Type B pancreatic cell (in vitro differentiated cells): ENCODE data around the gene TMPRSS4. TPM values are rescaled to one million over a fixed set of nuclear protein-coding genes. Genes with fewer than 3 reads are reported as not detected.

Experiments used
- DNase-seq: peaks from one replicate; pipeline ENCODE4 v3.0.0; 2021; ENCODE audit warnings: mixed read lengths; ENCODE audit not compliant: unreplicated experiment; ENCODE audit errors: extremely low spot score
- H3K27ac Mint-ChIP-seq: 2 replicates; pipeline ENCODE4 v1.8.0; 2021; ENCODE audit warnings: mild to moderate bottlenecking, mixed read lengths
- H3K27me3 Mint-ChIP-seq: 2 replicates; pipeline ENCODE4 v1.8.0; 2021; ENCODE audit warnings: mixed read lengths
- H3K36me3 Mint-ChIP-seq: 2 replicates; pipeline ENCODE4 v1.8.0; 2021; ENCODE audit warnings: mixed read lengths
- H3K4me1 Mint-ChIP-seq: one replicate; pipeline ENCODE4 v1.8.0; 2021; ENCODE audit warnings: mixed read lengths; ENCODE audit not compliant: unreplicated experiment
- H3K4me3 Mint-ChIP-seq: 2 replicates; pipeline ENCODE4 v1.8.0; 2021; ENCODE audit warnings: mild to moderate bottlenecking, mixed read lengths
- H3K9me3 Mint-ChIP-seq: 2 replicates; pipeline ENCODE4 v1.8.0; 2021; ENCODE audit warnings: mixed read lengths
- total RNA-seq: library from RNA; stranded (reverse); gene quantifications from 2 replicates; pipeline ENCODE4 v1.2.1, GENCODE V29; 2021; ENCODE audit warnings: low replicate concordance
- TF ChIP-seq, protein P1 (sequence below): fragments of 200-600 bp; sonication (generic); conservative IDR thresholded peaks from 2 replicates; pipeline ENCODE4 v1.5.0; 2021; ENCODE audit warnings: antibody characterized with exemption, mild to moderate bottlenecking

Gene TMPRSS4
- total RNA-seq, 1 donor from 2014 or later: 33.8 TPM

DNA sequence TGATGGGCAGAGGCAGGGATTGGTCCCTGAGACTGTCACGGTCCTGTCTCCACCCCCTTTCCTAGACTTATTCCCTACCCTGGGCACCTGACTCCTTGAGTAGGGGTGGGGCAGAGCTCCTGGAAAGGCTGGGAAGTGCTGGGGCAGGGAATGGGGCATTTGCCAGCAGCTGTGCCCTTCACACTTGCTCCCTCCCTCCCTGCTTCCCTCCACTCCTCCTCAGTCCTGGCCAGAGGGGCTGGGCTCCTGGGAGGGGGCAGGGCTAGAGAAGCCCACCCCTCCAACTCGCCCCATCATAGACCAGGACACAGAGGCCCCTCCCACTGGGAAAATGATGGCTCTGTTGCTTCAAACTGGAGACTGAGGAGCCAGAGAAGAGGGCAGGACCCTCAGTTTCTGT lies 88.0 kb downstream of the TMPRSS4 start:
- DNase-seq: no peak
- H3K27me3 Mint-ChIP-seq: peaks cover 74% of the 10 kb centered on the region
- TF ChIP-seq, protein P1, sequence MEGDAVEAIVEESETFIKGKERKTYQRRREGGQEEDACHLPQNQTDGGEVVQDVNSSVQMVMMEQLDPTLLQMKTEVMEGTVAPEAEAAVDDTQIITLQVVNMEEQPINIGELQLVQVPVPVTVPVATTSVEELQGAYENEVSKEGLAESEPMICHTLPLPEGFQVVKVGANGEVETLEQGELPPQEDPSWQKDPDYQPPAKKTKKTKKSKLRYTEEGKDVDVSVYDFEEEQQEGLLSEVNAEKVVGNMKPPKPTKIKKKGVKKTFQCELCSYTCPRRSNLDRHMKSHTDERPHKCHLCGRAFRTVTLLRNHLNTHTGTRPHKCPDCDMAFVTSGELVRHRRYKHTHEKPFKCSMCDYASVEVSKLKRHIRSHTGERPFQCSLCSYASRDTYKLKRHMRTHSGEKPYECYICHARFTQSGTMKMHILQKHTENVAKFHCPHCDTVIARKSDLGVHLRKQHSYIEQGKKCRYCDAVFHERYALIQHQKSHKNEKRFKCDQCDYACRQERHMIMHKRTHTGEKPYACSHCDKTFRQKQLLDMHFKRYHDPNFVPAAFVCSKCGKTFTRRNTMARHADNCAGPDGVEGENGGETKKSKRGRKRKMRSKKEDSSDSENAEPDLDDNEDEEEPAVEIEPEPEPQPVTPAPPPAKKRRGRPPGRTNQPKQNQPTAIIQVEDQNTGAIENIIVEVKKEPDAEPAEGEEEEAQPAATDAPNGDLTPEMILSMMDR: no peak
- no peaks in the 10 kb centered on the region for H3K4me1 Mint-ChIP-seq
- no peak overlapping the region for H3K27ac Mint-ChIP-seq
- no peaks in the 10 kb centered on the region for H3K9me3 Mint-ChIP-seq
- no peaks in the 10 kb centered on the region for H3K36me3 Mint-ChIP-seq
- no peak overlapping the region for H3K4me3 Mint-ChIP-seq

DNA sequence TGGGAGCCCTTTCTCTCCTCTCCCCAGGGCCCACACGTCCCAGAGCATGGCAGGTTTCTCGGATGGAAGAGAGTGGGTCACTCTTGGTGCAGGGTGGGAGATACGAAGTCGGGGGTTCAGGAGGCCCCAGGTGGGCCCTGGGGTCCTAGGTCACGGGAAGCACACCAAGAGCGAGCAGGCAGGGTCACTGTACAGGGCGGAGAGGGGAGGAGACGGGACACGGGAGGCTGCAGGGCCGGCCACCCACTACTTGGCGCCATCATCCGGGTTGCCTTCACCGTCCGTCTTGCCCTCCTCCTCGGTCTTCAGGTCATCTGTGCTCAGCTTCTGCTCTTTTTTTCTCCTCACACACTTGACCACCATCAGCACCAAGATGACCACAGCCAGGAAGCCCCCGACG lies 89.8 kb downstream of the TMPRSS4 start:
- no peak overlapping the region for H3K4me3 Mint-ChIP-seq
- DNase-seq: no peak
- TF ChIP-seq, protein P1: no peak
- H3K9me3 Mint-ChIP-seq: no peaks in the 10 kb centered on the region
- no peak overlapping the region for H3K27ac Mint-ChIP-seq
- H3K36me3 Mint-ChIP-seq: no peaks in the 10 kb centered on the region
- H3K27me3 Mint-ChIP-seq: peaks cover 76% of the 10 kb centered on the region
- H3K4me1 Mint-ChIP-seq: no peaks in the 10 kb centered on the region

GRCh38 chr11:118167253-118167652 lies 90.4 kb downstream of the TMPRSS4 start:
- Mint-ChIP-seq H3K36me3 (no peaks in the 10 kb centered on the region), H3K4me1 (no peaks in the 10 kb centered on the region), H3K4me3 (no peak overlapping the region), H3K27me3 (peaks cover 75% of the 10 kb centered on the region), H3K27ac (no peak overlapping the region), H3K9me3 (no peaks in the 10 kb centered on the region)
- DNase-seq: no peak
- TF ChIP-seq, protein P1: no peak

DNA sequence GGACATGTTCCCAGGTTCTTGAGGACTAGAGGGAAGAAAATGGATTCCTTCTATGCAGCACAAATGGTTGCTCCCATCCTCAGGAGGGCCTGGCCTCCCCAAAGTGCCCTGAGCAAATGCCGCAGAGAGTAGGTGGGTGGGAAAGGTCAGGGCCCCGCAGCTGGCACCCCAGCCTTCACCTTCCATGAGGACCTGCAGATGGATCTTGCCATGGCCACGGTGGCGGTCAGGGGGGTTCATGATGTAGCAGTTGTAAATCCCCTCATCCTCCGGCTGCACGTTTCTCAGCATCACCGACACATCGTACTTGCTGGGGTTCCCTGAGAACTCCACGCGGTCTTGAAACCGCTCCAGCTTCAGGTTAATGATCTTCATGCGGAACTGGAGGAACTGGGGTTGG lies 91.0 kb downstream of the TMPRSS4 start:
- TF ChIP-seq, protein P1: no peak
- Mint-ChIP-seq H3K27me3 (peaks cover 71% of the 10 kb centered on the region), H3K4me3 (no peak overlapping the region), H3K27ac (no peak overlapping the region), H3K36me3 (no peaks in the 10 kb centered on the region), H3K4me1 (no peaks in the 10 kb centered on the region), H3K9me3 (no peaks in the 10 kb centered on the region)
- DNase-seq: no peak

DNA sequence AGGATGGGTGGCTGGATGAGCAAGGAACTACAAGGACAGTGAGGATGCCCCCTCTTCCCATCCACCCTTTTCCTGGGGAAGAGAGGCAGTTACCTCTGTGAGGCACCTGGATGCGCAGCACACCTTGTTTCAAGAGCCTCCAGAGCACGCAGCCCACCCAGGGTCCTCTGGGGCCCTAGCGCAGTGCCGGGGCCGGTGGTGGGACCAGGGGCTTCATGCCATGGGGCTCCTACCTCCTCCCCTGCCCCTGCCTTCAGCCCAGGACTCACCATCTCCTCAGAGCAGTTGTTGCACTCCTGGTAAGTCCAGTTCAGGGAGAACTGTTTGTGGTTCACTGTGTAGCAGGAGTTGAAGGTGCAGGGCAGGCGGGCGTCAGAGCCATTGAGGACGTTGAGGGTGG lies 91.4 kb downstream of the TMPRSS4 start:
- DNase-seq: no peak
- no peaks in the 10 kb centered on the region for H3K4me1 Mint-ChIP-seq
- H3K27me3 Mint-ChIP-seq: peaks cover 71% of the 10 kb centered on the region
- TF ChIP-seq, protein P1: no peak
- H3K4me3 Mint-ChIP-seq: no peak overlapping the region
- H3K9me3 Mint-ChIP-seq: no peaks in the 10 kb centered on the region
- no peaks in the 10 kb centered on the region for H3K36me3 Mint-ChIP-seq
- H3K27ac Mint-ChIP-seq: no peak overlapping the region

GRCh38 chr11:118168751-118169150 lies 91.9 kb downstream of the TMPRSS4 start:
- H3K4me1 Mint-ChIP-seq: no peaks in the 10 kb centered on the region
- TF ChIP-seq, protein P1: no peak
- H3K27ac Mint-ChIP-seq: no peak overlapping the region
- DNase-seq: no peak
- peaks cover 70% of the 10 kb centered on the region for H3K27me3 Mint-ChIP-seq
- no peak overlapping the region for H3K4me3 Mint-ChIP-seq
- no peaks in the 10 kb centered on the region for H3K36me3 Mint-ChIP-seq
- no peaks in the 10 kb centered on the region for H3K9me3 Mint-ChIP-seq
